DMS114 treated with DMSO at 0.1 percent for 48 hours (cell line): ENCODE measurements around the gene ULK3.

ENCODE experiments used
- DNase-seq: peaks from one replicate; lab custom pipeline; 2025; ENCODE audit not compliant: unreplicated experiment; lab: John Stamatoyannopoulos, UW

Gene ULK3

DNA sequence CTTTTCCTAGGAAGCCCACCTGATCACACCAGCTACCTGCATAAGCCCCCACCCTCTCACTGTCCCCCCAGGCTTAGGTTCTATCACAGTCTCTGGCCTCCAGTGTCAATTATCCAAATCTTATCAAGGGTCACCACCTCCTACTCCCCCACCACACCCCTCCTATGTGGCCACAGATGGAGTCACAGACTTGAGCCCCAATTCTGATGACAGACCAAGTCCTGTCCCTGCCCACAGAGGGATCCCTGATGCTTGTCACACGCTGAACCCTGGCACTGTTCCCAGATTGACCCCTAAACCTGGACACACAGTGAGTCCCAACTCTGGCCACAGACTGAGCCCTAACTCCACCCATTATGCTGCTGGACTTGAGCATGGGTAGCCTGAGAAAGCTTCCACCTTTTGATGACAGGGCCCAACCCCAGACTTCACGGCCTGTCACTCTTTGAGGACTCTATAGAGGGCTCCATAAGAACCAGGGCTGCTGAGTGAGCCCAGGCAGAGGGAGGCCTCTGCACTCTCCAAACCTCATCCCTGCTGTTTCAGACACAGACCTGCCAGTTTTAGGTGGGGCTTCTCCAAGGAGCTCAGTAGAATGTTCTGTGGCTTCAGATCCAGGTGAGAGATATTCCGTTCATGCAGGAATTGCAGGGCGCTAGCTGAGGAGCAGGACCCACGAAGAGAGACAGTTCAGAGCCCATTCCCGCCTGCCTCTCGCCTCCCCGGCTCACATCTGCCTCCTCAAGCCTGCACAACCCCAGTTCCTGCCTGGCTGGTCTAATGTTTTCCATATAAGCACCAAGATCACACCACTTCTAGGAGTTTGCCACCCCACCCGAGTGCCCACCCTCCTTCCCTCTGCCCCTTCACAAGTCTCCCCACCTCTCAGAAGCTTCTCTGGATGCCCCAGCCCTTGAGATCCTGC lies 1.8 kb downstream of the ULK3 start:
- no peak for DNase-seq

DNA sequence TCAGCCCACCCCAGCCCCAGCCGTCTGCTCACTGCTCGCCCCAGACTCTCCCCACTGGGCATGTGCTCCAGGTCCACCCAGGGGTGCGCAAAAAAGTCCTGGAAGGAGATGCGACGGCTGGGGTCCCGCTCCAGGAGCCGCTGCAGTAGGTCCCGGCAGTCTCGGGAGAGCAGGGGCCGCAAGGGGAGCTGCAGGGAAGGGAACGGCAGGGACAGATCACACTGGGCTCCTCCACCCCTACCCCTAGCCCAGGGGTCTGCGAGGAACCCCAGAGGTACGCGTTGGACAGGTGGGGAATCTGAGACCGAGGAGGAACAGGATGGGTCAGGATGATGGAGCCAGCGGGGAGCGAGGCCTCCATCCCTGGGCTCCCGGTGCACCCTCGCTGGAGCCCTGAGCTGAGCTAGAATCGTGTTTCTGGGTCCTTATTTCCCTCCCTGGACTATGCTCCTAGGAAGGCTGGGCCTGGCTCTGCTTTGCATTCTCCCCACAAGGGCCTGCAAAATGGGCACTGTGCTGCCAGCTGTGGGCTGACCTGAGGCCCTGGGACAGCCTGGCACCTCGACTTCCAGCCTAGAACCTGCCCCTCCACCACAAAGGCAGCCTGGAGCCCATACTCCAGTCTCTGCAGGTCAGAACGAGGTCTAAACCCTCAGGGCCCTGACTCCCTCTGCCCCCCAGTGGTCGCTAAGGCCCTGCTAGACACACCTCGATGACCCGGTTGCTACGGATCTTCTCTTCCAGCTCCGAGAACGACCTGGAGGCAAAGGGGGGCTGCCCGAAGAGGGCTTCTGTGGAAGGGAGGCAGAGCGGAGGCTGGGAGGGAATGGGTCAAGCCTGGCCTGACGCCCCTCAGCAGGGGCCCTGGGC lies 3.2 kb downstream of the ULK3 start:
- no peak for DNase-seq

DNA sequence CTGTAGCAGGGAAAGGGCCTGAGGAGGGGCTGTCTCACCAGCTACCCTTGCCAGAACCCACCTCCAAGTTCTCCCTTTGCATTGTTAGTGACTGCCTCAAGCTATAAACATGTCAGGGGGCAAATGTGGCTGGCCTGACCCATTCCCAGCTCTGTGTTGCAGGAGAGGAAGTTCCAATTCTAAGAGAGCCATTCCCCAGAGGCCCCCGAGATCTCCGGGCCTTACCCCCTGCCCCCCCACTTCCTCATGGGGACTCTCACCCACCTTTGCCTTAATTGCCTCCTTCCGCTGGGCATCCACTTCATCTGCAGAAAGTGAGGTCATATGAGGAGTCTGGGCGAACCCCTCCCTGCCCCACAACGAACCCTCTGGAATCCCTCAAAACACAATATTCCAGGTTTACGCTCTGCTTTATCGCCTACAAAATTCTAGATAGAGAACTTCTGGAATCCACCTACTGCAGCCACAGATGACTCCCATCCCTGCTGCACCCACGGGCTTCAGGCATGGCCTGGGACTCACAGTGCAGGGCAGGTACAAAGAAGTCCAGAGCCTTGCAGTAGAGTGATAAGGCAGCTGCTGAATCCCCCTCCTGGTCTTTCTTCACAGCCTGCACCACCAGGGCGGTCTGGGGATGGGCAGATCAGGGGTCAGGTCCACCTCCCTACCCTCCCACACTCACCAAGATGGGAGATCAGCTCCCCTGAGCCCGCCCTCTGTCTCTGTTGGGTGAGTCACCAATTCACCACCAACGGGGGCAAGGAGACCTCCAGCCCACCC lies 4.0 kb downstream of the ULK3 start:
- DNase-seq, result no peak

DNA sequence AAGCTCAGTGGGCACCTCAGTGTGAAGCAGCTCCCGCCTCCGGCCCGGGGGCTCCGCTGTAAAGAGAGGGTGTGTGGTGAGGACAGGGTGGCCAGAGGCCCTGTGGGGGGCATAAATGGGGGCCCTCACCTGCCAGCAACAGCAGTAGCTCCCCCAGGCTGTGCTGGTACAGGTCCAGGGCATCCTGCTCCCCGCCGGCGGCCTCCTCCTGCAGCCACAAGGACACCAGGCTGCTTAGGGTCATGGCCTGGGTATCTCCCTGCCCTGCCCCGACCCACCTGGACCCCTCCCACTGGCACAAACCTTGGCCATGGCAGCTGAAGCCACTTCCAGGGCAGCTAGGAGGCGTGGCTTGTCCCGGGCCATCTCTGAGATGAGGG lies 4.8 kb downstream of the ULK3 start:
- no peak for DNase-seq

DNA sequence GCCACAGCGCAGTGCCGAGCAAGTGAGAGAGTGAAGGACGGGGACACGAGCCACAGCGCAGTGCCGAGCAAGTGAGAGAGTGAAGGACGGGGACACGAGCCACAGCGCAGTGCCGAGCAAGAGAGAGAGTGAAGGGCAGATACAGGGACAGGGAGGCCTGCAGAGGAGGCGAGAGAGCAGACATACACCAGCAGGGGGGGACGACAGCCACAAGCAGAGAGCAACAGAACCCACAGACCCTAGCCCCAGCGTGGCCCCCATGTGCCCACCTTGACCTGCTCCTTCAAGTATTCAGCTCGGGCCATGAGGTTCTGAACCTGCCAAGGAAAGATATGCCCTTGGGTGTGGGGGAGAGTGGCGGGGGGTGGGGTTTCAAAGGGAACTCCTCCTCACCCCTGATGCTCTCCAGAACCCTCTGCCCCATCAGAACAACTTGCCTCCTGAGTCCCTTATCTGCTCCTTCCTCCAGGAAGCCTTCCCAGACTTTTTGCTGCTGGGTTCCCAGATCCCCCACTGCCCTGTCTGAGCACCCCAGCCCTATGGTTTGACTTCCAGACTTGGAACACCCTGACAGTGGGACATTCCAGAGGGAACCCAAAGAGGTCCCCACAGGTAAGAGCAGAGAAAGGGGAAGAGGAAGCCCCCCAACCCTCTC lies 5.3 kb downstream of the ULK3 start:
- DNase-seq, result no peak

DNA sequence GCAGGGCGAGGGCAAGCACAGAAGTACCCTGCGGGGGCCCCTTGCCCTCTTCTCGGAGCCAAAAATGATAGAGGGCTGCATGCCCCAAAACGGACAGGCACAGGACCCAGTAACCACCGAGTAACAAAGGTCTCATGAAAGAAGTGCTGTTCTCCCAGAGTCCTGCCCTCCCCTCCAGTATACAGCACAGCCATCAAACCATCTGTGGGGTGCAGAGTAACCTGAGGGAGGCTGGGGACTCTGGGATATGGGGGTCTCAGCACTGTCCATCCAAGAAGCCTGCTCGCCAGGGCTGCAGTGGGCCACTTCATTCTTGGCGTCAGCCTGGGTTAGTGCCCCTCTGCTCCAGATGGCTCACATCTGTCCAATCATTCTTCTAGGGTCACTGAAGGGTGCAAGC lies 6.1 kb downstream of the ULK3 start:
- DNase-seq, result no peak

DNA sequence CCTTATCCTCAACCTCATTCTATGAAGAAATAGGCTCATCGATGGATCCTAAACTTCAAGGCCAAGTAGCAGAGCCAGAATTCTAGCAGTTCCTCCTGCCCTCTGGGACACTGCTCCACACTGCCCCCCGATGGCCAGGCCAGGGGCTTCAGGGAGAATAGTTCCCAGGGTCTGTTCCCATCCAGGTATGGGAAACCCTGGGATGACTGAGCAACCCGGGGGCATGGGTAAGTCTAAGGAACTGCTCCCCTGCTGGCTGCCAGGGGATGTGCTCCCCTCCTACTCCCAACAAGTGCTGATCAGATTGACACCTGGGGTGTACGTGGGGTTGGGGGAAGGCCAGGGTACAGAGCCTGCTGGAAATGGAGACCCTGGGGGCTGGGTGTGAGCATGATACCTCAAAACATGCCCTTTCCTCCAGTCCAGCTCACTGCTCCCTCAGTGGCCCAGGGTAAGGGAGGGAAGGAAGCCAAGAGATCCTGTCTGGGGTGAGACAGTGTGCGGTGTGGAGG lies 7.6 kb downstream of the ULK3 start:
- no peak for DNase-seq

DNA sequence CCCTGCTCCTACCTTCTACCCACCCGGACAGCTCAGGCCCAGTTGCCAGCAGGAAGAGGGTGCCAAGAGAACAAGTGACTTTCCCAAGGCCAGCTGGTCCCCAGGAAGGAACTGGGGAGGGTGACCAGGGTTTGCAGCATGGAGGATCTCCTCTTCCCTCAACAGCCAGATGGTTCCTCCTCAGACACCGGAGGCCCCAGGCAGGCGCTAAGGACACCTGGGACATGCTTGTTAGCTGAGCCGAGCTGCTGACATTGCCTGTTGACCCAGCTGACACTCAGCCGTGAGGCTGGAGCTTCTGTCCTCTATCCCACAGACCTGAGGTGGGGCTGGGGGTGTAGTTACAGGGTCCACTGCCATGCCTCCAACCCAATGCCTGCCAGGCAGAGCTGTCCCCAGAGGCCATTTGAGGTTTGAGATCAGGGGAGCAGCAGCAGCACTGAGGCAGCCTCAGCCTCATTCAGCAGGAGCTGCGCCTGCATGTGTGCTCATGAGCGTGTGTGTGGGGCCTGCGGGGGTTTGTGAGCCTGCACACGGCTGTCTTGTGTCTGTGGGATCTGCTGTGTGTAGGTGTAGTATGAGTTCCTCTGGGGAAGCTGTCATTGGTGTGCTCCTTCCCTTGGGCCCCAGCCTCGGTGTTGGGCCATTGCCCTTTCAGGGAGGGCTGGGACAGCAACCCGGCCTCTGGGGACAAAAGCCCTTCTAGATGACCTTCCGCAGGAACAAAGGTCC lies 9.4 kb downstream of the ULK3 start:
- DNase-seq, result no peak

DNA sequence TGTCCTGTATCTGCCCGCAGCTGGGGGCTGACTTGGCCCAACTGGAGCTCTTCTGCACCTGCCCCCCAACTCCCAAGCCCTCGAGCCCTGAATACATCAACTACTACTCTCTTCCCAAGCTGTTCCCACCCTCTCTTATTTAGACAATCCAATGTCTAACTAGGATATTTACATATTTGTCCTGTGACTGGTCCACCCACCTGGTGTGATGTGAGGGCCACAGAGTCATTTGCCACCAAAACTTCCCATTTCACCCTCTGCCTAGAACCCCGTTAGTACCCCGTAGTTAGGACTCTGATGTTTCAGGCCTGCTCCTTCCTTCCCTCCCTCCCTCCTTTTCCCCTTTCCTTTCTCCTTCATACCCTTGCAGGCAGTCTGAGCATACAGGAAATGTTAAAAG lies 10.1 kb downstream of the ULK3 start:
- DNase-seq, result no peak

DNA sequence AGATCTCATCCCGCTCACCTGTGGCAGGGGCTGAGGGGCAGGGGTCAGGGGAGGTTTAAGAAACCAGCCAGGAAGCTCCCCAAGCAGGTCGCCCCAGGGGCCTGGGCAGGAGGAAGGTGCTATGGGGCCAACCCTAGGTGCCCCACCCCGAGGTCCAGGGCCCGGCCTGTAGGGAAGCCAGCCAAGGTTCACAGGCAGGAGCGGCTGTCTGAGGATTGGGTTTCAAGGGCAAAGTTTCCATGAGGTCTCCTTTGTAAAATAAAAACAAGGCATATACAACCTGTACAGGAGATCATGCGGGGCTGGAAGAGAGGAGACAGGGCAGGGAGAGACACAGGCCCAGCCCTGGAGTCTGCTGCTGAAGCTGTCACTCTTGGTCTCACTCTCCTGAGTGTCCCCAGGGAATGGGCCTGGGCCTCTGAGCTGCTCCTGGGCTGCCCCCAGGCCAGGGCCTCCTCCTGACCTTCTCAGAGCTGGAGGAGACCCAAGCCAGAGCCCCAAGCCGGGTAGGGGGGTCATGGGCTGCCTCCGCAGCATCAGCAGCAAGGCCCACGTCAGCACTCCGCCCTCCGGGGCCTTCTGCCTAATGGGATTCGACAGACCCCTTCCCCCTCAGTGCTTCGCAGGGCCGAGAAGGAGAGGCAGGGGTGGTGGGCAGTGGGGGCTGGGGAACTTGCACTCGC lies 11.0 kb downstream of the ULK3 start:
- DNase-seq, result no peak

DNA sequence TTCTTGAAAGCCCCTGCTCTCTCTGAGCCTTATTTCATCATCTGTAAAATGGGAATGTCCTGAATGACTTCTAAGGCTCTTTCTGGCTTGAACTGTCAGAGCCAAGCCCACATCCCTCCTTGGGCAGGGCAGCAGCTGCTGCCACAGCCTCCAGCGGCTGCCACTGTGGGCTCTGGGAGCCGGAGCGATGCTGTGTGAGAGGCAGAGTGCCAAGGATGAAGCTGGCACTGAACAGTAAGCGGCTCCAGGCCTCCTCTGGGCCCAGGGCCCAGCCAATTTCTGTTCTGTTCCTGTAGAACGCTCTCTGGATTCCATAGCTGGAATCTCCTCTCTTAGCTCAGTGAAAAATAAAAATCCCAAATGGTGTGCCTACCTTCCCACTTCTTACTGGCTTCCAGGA lies 12.1 kb downstream of the ULK3 start:
- no peak for DNase-seq

DNA sequence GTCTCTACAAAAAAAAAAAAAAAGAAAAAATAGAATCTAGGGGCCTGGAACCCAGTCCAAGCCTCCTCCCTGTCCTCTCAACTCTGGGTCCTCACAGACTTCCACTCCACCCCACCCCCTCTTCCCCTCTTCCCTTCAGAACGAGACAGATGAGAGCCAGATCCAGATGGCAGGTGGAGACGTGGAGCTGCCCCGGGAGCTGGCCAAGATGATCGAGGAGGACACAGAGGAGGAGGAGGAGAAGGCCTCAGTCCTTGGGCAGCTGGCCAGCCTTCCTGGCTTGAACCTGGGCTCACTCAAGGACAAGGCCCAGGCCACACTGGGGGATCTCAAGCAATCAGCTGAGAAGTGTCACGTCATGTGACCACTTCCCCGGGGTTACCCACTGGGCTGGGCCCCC lies 13.0 kb downstream of the ULK3 start:
- no peak for DNase-seq

DNA sequence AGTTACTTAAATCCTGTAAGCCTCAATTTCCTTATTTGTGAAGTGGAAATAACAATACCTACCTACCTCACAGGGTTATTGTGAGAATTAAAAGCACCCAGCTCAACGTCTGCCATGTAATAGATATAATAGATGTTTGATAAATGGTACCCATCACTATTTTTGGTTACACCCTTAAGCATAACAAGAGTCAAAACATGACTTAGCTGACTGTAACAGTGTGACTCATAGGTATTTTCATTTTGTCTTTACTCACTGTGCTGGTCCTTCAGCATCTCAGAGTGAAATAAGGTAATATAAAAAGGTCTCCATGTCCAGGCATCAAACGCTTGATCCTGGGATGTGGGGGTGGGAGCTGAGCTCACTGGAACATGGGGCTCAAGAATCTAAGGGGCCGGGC lies 13.5 kb downstream of the ULK3 start:
- DNase-seq, result no peak

DNA sequence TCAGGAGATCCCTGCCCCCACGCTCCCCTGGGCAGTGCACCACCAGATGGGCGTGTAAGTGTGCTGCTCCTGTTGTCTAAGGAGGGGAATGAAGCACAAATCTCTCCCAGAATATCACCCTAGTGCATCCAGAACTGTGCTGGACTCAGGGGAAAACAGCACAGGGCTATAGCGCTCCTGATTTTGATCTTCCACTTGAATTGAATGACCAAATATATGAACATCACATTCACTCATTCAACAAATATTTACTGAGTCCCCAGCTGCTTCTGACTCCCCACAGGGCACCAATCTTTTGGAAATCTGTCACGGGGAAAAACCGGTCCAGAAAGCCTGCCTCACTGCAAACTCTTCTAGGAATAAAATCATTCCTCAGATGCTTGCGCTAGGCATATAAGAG lies 14.1 kb downstream of the ULK3 start:
- no peak for DNase-seq

DNA sequence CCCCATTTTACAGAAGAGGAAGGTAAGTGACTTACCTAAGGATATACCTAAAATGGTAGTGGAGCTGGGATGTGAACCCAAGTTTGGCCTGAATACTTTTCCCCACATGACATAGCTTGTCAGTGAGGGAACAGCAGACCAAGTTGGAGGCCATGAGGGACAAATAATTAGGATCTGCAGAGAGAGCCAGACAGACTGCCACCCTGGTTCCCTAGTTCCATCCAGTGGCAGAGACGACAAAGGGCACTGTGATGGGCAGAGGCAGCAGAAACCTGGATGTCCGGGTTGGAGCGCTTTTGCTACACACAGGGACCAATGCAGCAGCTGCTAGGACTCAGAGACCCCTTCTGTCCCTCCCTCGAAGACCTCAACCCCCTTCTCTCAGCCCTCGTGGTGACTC lies 15.3 kb downstream of the ULK3 start:
- DNase-seq, result no peak

DNA sequence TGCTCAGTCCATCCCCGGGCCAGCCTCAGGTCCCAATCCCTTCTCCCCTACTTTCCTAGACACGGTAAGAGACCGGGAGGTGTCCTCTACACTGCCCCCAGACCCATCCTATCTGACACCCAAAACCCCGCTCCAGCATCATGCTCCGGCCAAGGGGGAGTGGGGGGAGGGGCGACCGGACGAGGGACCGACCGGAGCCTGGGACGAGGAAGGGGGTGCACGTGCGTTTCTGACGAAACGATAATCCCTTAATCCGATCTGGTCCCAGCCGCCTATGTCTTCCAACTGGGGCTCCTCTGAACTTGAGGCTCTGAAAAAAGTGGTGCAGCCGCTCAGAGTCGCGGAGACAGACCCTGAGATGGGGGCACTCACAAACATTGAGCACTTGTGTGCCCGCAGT lies 16.0 kb downstream of the ULK3 start:
- no peak for DNase-seq

DNA sequence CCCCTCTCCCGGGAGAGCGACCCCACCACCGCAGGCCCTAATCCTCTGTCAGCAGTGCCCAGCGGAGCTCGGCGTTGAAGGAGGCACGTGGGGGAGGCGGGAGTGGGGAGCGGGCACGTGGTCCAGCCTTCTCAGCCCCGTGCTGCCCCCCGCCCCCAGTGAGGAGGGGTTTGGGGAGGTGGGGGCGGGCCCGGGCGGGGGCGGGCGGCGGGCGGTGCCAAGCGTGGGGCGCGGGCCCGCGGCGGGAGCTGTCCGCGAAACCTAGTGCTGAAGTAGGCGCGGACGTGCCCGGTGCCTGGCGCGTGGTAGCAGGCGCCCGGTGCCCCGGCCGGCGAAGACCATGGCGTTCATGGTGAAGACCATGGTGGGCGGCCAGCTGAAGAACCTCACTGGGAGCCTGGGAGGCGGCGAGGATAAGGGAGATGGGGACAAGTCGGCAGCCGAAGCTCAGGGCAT lies 16.6 kb downstream of the ULK3 start, which contains the start of gene CPLX3:
Gene CPLX3 (plus strand): TSS at position 264 of the 456 bp plus-strand sequence. CDS start 77 bp downstream, at position 341.
- DNase-seq, result no peak

DNA sequence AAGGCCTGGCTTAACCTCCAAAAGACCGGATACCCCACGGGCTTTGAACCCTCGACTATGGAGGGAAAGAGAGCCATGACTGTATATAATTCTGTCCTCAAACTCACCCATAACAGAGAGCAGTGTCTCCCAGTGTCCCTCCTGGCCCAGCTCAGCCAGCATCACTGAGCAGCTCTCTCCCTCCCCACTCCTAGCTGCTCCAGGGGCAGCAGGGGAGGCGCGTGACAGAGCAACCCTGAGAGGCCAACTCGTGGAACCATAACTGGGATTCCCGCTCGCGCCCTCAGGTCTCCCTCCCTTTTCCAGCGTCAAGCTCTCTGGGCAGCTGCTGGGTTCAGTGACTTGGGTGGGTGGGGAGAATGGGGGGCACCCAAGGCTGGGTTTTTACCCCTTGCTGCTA lies 17.1 kb downstream of the ULK3 start:
- no peak for DNase-seq

DNA sequence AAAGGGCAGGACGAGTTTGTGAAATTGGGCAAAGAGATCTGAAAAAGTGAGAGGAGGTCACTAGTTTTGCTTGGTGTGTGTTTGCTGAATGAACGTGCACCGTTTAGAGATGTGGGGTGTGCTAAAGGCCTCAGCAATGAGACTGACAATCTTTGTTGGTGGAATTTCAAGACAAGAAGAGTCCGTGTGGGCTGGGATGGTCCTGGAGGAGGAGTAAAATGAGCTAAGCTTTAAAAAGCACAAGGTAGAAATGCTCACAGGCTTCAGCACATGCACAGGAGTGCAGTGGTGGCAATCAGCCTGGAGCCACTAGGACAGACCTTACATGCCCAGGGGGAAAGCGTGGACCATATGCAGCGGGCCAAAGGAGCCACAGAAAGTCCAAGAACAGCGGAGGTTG lies 18.0 kb downstream of the ULK3 start:
- DNase-seq, result no peak
